GM23338 (cell line): Measurements from ENCODE around the gene PLCG2. TPM values are rescaled to one million over a fixed set of nuclear protein-coding genes. Genes with fewer than 3 reads are reported as not detected.

Experiments used
- ATAC-seq: fragments of 200-7000 bp; cut with Tn5 transposase; 3 replicates; pipeline ENCODE4 v1.9.1; 2020
- DNase-seq: peaks from one replicate; pipeline ENCODE4 v3.0.0-alpha.2; 2015; ENCODE audit warnings: low spot score
- H2AFZ ChIP-seq: fragments of 200-600 bp; sonication (generic); 2 replicates; pipeline ENCODE4 v1.8.0; 2016; ENCODE audit warnings: antibody characterized with exemption, mild to moderate bottlenecking, moderate library complexity
- H3F3A ChIP-seq: fragments of 200-600 bp; sonication (generic); replicated peaks from 2 replicates; pipeline ENCODE4 v1.8.0; 2017; ENCODE audit warnings: antibody characterized with exemption, mixed run types, low read depth
- H3K27ac ChIP-seq: fragments of 200-600 bp; sonication (generic); 2 replicates; pipeline ENCODE4 v1.6.1; 2016; ENCODE audit warnings: low read depth
- H3K27me3 ChIP-seq: fragments of 200-600 bp; sonication (generic); 2 replicates; pipeline ENCODE4 v1.8.0; 2016; ENCODE audit warnings: mild to moderate bottlenecking, mixed run types, moderate library complexity; ENCODE audit not compliant: insufficient read depth
- H3K36me3 ChIP-seq: fragments of 200-600 bp; sonication (generic); 2 replicates; pipeline ENCODE4 v1.8.0; 2016; ENCODE audit warnings: mild to moderate bottlenecking; ENCODE audit not compliant: insufficient read depth
- H3K4me1 ChIP-seq: fragments of 200-600 bp; sonication (generic); 2 replicates; pipeline ENCODE4 v1.8.0; 2016; ENCODE audit warnings: mild to moderate bottlenecking, moderate library complexity; ENCODE audit not compliant: insufficient read depth
- H3K4me2 ChIP-seq: fragments of 200-600 bp; sonication (generic); 2 replicates; pipeline ENCODE4 v1.7.1; 2017; ENCODE audit warnings: mixed run types
- H3K4me3 ChIP-seq: fragments of 200-600 bp; sonication (generic); 2 replicates; pipeline ENCODE4 v1.6.1; 2016; ENCODE audit warnings: mixed run types
- H3K79me2 ChIP-seq: fragments of 200-600 bp; sonication (generic); replicated peaks from 2 replicates; pipeline ENCODE4 v1.8.0; 2017; ENCODE audit warnings: mild to moderate bottlenecking; ENCODE audit not compliant: insufficient read depth
- H3K9me2 ChIP-seq: fragments of 200-600 bp; sonication (generic); 2 replicates; pipeline ENCODE4 v1.8.0; 2017; ENCODE audit not compliant: insufficient read depth
- H4K20me1 ChIP-seq: fragments of 200-600 bp; sonication (generic); replicated peaks from 2 replicates; pipeline ENCODE4 v1.8.0; 2017; ENCODE audit warnings: mild to moderate bottlenecking; ENCODE audit not compliant: insufficient read depth
- H3K27ac Mint-ChIP-seq: 2 replicates; pipeline ENCODE4 v1.8.0; 2020; ENCODE audit warnings: inconsistent platforms, mild to moderate bottlenecking, moderate library complexity, mixed read lengths
- H3K27me3 Mint-ChIP-seq: 3 replicates; pipeline ENCODE4 v1.8.0; 2022; ENCODE audit warnings: low read depth, mild to moderate bottlenecking, moderate library complexity, mixed read lengths, inconsistent platforms; ENCODE audit not compliant: insufficient read depth, poor library complexity
- H3K36me3 Mint-ChIP-seq: 3 replicates; pipeline ENCODE4 v1.8.0; 2021; ENCODE audit warnings: low read depth, mild to moderate bottlenecking, inconsistent platforms, moderate library complexity, mixed read lengths
- H3K4me1 Mint-ChIP-seq: 3 replicates; pipeline ENCODE4 v1.8.0; 2020; ENCODE audit warnings: mild to moderate bottlenecking, inconsistent platforms, mixed read lengths
- H3K4me3 Mint-ChIP-seq: 3 replicates; pipeline ENCODE4 v1.8.0; 2021; ENCODE audit warnings: moderate library complexity, mild to moderate bottlenecking, inconsistent platforms, mixed read lengths
- H3K9me3 Mint-ChIP-seq: 3 replicates; pipeline ENCODE4 v1.8.0; 2020; ENCODE audit warnings: moderate library complexity, mild to moderate bottlenecking, inconsistent platforms, mixed read lengths
- CREB1 ChIP-seq: fragments of 250-450 bp; sonication (Bioruptor Pico); IDR thresholded peaks from 2 replicates; pipeline ENCODE4 v1.5.0; 2020; ENCODE audit warnings: low read depth, mild to moderate bottlenecking, moderate library complexity
- EZH2 ChIP-seq: fragments of 200-600 bp; sonication (generic); IDR thresholded peaks from one replicate; pipeline ENCODE4 v1.8.0; 2017; ENCODE audit warnings: antibody characterized with exemption, mild to moderate bottlenecking, low read depth; ENCODE audit not compliant: unreplicated experiment
- EZH2phosphoT487 ChIP-seq: fragments of 200-600 bp; sonication (generic); IDR thresholded peaks from one replicate; pipeline ENCODE4 v1.8.1; 2018; ENCODE audit warnings: antibody characterized with exemption; ENCODE audit not compliant: unreplicated experiment
- JUNB ChIP-seq: IDR thresholded peaks from one replicate; pipeline ENCODE4 v1.6.1; 2016; ENCODE audit warnings: antibody characterized with exemption; ENCODE audit not compliant: unreplicated experiment
- POLR2AphosphoS5 ChIP-seq: IDR thresholded peaks from 2 replicates; pipeline ENCODE4 v1.6.1; 2016; ENCODE audit warnings: antibody characterized with exemption, low read depth
- STAT1 ChIP-seq: IDR thresholded peaks from one replicate; pipeline ENCODE4 v1.6.1; 2016; ENCODE audit warnings: antibody characterized with exemption; ENCODE audit not compliant: unreplicated experiment
- ZNF114 ChIP-seq: fragments of 250-450 bp; sonication (Bioruptor Pico); IDR thresholded peaks from 2 replicates; pipeline ENCODE4 v1.5.0; 2020; ENCODE audit warnings: mild to moderate bottlenecking, moderate library complexity
- ZNF331 ChIP-seq: fragments of 250-450 bp; sonication (Bioruptor Pico); IDR thresholded peaks from 2 replicates; pipeline ENCODE4 v1.5.0; 2020; ENCODE audit warnings: low read depth, mild to moderate bottlenecking, moderate library complexity
- polyA plus RNA-seq: library from polyadenylated mRNA; unstranded; fragments of >200 nt; fragmentation: Nextera tagmentation; extraction: Ambion mirVana; gene quantifications from 2 replicates; pipeline ENCODE4 v1.2.1, GENCODE V29; 2016
- total RNA-seq: library from RNA; depleted of rRNA; stranded (reverse); fragments of >200 nt; shearing (Covaris generic); gene quantifications from 2 replicates; pipeline ENCODE4 v1.2.3, GENCODE V29; 2014
- TF ChIP-seq, protein P1 (sequence below): IDR thresholded peaks from one replicate; pipeline ENCODE4 v1.6.1; 2018; ENCODE audit warnings: antibody characterized with exemption; ENCODE audit not compliant: unreplicated experiment
- TF ChIP-seq, protein P2 (sequence below), 2 experiments: fragments of 200-600 bp in 1 of 2; sonication (generic) in 1 of 2; conservative IDR thresholded peaks; 2 replicates each; pipeline versions ENCODE4 v1.5.1 to v1.6.1; 2016 to 2017; ENCODE audit warnings: antibody characterized with exemption in 2 of 2, low read depth in 2 of 2, mild to moderate bottlenecking in 2 of 2, moderate library complexity in 1 of 2

Gene PLCG2
- total and polyA plus RNA-seq, 2 experiments from 2014 or later, result 2.4 to 5.9 TPM

DNA sequence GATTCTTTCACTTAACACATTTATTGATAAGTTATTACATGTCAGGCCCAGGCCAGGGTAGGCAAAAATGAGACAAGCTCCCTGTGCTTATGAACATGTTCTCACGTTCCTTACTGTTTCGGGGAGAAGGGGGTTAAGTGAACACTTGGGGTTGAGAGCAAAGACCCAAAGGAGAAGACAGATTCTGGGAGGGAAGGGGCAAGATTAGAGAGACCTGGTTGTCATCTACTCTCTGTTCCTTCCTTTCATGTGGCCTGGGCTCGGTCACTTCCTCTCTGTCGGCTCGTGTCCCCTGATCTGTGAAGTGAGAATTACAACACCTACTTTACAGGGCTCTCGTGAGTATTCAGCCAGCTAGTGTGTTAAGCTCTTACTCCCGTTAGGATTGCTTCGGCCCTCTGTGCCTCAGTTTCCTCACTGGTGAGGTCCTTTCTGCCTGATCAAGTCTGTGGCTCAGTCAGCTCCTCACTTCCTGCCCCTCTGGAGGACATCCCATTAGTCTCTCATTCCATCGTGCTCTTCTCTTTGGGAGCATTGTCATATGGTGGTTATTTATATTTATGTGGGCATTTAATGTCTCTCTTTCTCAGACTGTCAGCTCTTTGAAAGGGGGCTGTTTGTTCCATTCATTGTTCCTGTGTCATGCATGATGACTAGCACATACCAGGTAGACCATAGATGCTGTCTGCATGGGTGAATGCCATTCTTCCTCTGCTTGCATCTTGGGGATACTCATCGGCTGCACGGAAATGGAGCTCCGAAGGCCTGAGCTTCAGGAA, 38.9 kb downstream of the PLCG2 start:
- H3K4me1 ChIP-seq, result peaks cover 16% of the 10 kb centered on the region
- DNase-seq, result no peak
- H3K4me1 Mint-ChIP-seq, result peaks cover 29% of the 10 kb centered on the region
- no peak overlapping the region for H3K4me3 Mint-ChIP-seq
- peaks cover 2% of the 10 kb centered on the region; the same call in 2 of the 3 replicates for H3K9me3 Mint-ChIP-seq
- H3K9me2 ChIP-seq, result no peaks in the 10 kb centered on the region
- TF ChIP-seq, protein P1, sequence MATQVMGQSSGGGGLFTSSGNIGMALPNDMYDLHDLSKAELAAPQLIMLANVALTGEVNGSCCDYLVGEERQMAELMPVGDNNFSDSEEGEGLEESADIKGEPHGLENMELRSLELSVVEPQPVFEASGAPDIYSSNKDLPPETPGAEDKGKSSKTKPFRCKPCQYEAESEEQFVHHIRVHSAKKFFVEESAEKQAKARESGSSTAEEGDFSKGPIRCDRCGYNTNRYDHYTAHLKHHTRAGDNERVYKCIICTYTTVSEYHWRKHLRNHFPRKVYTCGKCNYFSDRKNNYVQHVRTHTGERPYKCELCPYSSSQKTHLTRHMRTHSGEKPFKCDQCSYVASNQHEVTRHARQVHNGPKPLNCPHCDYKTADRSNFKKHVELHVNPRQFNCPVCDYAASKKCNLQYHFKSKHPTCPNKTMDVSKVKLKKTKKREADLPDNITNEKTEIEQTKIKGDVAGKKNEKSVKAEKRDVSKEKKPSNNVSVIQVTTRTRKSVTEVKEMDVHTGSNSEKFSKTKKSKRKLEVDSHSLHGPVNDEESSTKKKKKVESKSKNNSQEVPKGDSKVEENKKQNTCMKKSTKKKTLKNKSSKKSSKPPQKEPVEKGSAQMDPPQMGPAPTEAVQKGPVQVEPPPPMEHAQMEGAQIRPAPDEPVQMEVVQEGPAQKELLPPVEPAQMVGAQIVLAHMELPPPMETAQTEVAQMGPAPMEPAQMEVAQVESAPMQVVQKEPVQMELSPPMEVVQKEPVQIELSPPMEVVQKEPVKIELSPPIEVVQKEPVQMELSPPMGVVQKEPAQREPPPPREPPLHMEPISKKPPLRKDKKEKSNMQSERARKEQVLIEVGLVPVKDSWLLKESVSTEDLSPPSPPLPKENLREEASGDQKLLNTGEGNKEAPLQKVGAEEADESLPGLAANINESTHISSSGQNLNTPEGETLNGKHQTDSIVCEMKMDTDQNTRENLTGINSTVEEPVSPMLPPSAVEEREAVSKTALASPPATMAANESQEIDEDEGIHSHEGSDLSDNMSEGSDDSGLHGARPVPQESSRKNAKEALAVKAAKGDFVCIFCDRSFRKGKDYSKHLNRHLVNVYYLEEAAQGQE, result no peak
- no peak for TF ChIP-seq STAT1
- no peak for TF ChIP-seq JUNB
- TF ChIP-seq POLR2AphosphoS5, result no peak
- TF ChIP-seq ZNF331 (CRISPR knock-in tag), result no peak
- no peak for TF ChIP-seq EZH2
- TF ChIP-seq, protein P2, sequence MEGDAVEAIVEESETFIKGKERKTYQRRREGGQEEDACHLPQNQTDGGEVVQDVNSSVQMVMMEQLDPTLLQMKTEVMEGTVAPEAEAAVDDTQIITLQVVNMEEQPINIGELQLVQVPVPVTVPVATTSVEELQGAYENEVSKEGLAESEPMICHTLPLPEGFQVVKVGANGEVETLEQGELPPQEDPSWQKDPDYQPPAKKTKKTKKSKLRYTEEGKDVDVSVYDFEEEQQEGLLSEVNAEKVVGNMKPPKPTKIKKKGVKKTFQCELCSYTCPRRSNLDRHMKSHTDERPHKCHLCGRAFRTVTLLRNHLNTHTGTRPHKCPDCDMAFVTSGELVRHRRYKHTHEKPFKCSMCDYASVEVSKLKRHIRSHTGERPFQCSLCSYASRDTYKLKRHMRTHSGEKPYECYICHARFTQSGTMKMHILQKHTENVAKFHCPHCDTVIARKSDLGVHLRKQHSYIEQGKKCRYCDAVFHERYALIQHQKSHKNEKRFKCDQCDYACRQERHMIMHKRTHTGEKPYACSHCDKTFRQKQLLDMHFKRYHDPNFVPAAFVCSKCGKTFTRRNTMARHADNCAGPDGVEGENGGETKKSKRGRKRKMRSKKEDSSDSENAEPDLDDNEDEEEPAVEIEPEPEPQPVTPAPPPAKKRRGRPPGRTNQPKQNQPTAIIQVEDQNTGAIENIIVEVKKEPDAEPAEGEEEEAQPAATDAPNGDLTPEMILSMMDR (conservative IDR thresholded peaks at IDR 0.05; ENCODE audit: low read depth in 2 of 2), result no peak
- TF ChIP-seq CREB1 (CRISPR knock-in tag), result no peak
- TF ChIP-seq ZNF114 (CRISPR knock-in tag), result no peak
- TF ChIP-seq EZH2phosphoT487, result no peak
- H3K27me3 Mint-ChIP-seq, result peaks cover 5% of the 10 kb centered on the region
- H3K27me3 ChIP-seq, result no peaks in the 10 kb centered on the region
- H3K79me2 ChIP-seq, result no peaks in the 10 kb centered on the region
- H3K27ac Mint-ChIP-seq, result no peak overlapping the region; the same call in 1 of the 2 replicates
- H3K36me3 ChIP-seq, result no peaks in the 10 kb centered on the region
- no peak overlapping the region for H2AFZ ChIP-seq
- no peak overlapping the region for H3K27ac ChIP-seq
- no peaks in the 10 kb centered on the region for H4K20me1 ChIP-seq
- no peaks in the 10 kb centered on the region for H3K36me3 Mint-ChIP-seq
- H3F3A ChIP-seq, result no peaks in the 10 kb centered on the region; the same call in 1 of the 2 replicates
- H3K4me2 ChIP-seq, result no peak overlapping the region
- no peak for ATAC-seq
- H3K4me3 ChIP-seq, result no peak overlapping the region

DNA sequence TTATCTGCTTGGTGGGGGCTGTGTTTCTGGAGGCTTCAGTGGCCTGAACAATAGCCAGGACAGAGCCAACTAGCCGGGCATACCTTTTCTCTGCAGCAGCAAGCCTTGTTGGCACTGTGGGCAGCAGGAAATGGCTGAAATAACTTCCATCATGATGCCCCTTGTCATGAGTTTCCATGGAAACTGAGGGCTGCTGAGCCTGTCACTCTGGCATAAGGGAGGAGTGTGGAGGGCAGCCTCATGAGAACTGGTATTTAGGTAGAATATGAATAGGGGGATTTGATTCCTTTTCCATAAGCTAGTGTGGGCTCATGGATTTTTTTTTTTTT, 39.4 kb downstream of the PLCG2 start:
- Histone ChIP-seq H3K27ac (no peak overlapping the region), H3K4me2 (no peak overlapping the region), H2AFZ (no peak overlapping the region), H4K20me1 (no peaks in the 10 kb centered on the region), H3K27me3 (no peaks in the 10 kb centered on the region), H3K36me3 (no peaks in the 10 kb centered on the region), H3F3A (no peaks in the 10 kb centered on the region; the same call in 1 of the 2 replicates), H3K4me3 (no peak overlapping the region), H3K79me2 (no peaks in the 10 kb centered on the region), H3K9me2 (no peaks in the 10 kb centered on the region), H3K4me1 (peaks cover 20% of the 10 kb centered on the region)
- Mint-ChIP-seq H3K36me3 (no peaks in the 10 kb centered on the region), H3K4me3 (no peak overlapping the region), H3K27ac (no peak overlapping the region), H3K27me3 (peaks cover 5% of the 10 kb centered on the region), H3K4me1 (peaks cover 34% of the 10 kb centered on the region), H3K9me3 (no peaks in the 10 kb centered on the region)
- TF ChIP-seq, protein P2 (conservative IDR thresholded peaks at IDR 0.05; ENCODE audit: low read depth in 2 of 2), result no peak
- no peak for TF ChIP-seq CREB1 (CRISPR knock-in tag)
- no peak for TF ChIP-seq JUNB
- TF ChIP-seq EZH2, result no peak
- TF ChIP-seq ZNF331 (CRISPR knock-in tag), result no peak
- DNase-seq (no peak), ATAC-seq (no peak)
